ENCODE results near the gene ZBTB8A. TPM values are rescaled to one million over a fixed set of nuclear protein-coding genes. Genes with fewer than 3 reads are reported as not detected.

ZBTB8A gene
- total and polyA plus RNA-seq, 4 donors: 0.93 to 3.3 (median 1.3) TPM

- TF ChIP-seq ZBTB33 (IDR thresholded peaks at IDR 0.05) (no peak), MAX (IDR thresholded peaks at IDR 0.05) (no peak), TAF1 (conservative IDR thresholded peaks at IDR 0.05) (no peak)
These were observed 47.8 kb upstream of the ZBTB8A start (continued) for GRCh38 chr1:32491386-32491785.

GRCh38 chr1:32494196-32494595 lies 45.0 kb upstream of the ZBTB8A start:
- WGBS: 76% methylated on average over 1 of the region's 1 CpG
- Histone ChIP-seq H3K4me1 (ENCODE audit: control insufficient read depth in 4 of 4, insufficient read depth in 4 of 4, low read length in 3 of 4) (no peaks in the 10 kb centered on the region), H3K27ac (ENCODE audit: low read depth in 1 of 2, low read length in 2 of 2) (no peak overlapping the region), H3K4me3 (ENCODE audit: low read depth in 1 of 3, low read length in 3 of 3) (no peak overlapping the region), H3K9me3 (ENCODE audit: control insufficient read depth in 4 of 4, low read length in 3 of 4) (no peaks in the 10 kb centered on the region), H3K36me3 (ENCODE audit: control insufficient read depth in 4 of 4, insufficient read depth in 3 of 4, low read depth in 1 of 4, low read length in 3 of 4) (no peaks in the 10 kb centered on the region), H3K27me3 (ENCODE audit: control insufficient read depth in 4 of 4, insufficient read depth in 4 of 4, low read length in 3 of 4) (no peaks in the 10 kb centered on the region), H3K9ac (ENCODE audit: low read depth in 1 of 2, low read length in 2 of 2) (no peak overlapping the region)
- DNase-seq (ENCODE audit: low spot score): no peak
- TF ChIP-seq HNF4G (IDR thresholded peaks at IDR 0.05) (no peak), TAF1 (conservative IDR thresholded peaks at IDR 0.05) (no peak), FOXA2 (IDR thresholded peaks at IDR 0.05) (no peak), ZBTB33 (IDR thresholded peaks at IDR 0.05) (no peak), JUND (IDR thresholded peaks at IDR 0.05) (no peak), EGR1 (IDR thresholded peaks at IDR 0.05; ENCODE audit: low read depth in 2 of 2) (no peak), GABPA (IDR thresholded peaks at IDR 0.05 in 1 of 2, conservative IDR thresholded peaks at IDR 0.05 in 1 of 2) (no peak), NR2F2 (IDR thresholded peaks at IDR 0.05) (no peak), REST (IDR thresholded peaks at IDR 0.05) (no peak), YY1 (IDR thresholded peaks at IDR 0.05) (no peak), CTCF (IDR thresholded peaks at IDR 0.05; ENCODE audit: low read depth, low read length, missing input control) (no peak), ATF3 (IDR thresholded peaks at IDR 0.05) (no peak), MAX (IDR thresholded peaks at IDR 0.05) (no peak), HNF4A (conservative IDR thresholded peaks at IDR 0.05) (no peak), FOXA1 (IDR thresholded peaks at IDR 0.05) (no peak), RXRA (IDR thresholded peaks at IDR 0.05) (no peak), RAD21 (IDR thresholded peaks at IDR 0.05) (no peak), SP1 (IDR thresholded peaks at IDR 0.05) (no peak)
